Stimulated activated CD8-positive, alpha-beta memory T cell treated with anti-CD3 and anti-CD28 coated beads, Interleukin-4, amount 100 ng/mL, for 48 hours (primary cell): Measurements from ENCODE around the gene IFNA21.
"Not testable (repeated sequence)": the region's sequence is repeated elsewhere in the genome, so short reads cannot be mapped to it uniquely, and the experiment has no call there.

ENCODE experiments used
- DNase-seq: peaks from one replicate; pipeline ENCODE4 v3.0.0-alpha.2; 2020

Gene IFNA21

GRCh38 chr9:21166560-21166959 lies at the start of gene IFNA21:
Gene IFNA21 (minus strand): TSS chr9:21166660. CDS start chr9:21166612, 48 bp downstream.
- not testable (repeated sequence) for DNase-seq

- not testable (repeated sequence) for DNase-seq
Measured at GRCh38 chr9:21213411-21214326, 47.2 kb upstream of the IFNA21 start.

GRCh38 chr9:21212160-21212559 lies 45.7 kb upstream of the IFNA21 start:
- not testable (repeated sequence) for DNase-seq

- not testable (repeated sequence) for DNase-seq
Measured at GRCh38 chr9:21210782-21211181, 44.3 kb upstream of the IFNA21 start.

GRCh38 chr9:21210311-21210710 lies 43.9 kb upstream of the IFNA21 start:
- DNase-seq = peak; percentile 14

GRCh38 chr9:21207043-21207442 lies 40.6 kb upstream of the IFNA21 start, which contains the start of gene IFNA10:
Gene IFNA10 (minus strand): TSS chr9:21207143. CDS start chr9:21207097, 46 bp downstream.
- DNase-seq = not testable (repeated sequence)

- no peak for DNase-seq
Measured at GRCh38 chr9:21205204-21205603, 38.7 kb upstream of the IFNA21 start.

GRCh38 chr9:21202105-21202504 lies 35.6 kb upstream of the IFNA21 start, which contains the start of gene IFNA7:
Gene IFNA7 (minus strand): TSS chr9:21202205. CDS start chr9:21202165, 40 bp downstream.
- DNase-seq = not testable (repeated sequence)

- DNase-seq = not testable (repeated sequence)
Measured at GRCh38 chr9:21194867-21195776, 28.7 kb upstream of the IFNA21 start.

- not testable (repeated sequence) for DNase-seq
Measured at GRCh38 chr9:21187487-21187886, 21.0 kb upstream of the IFNA21 start, which contains the start of gene IFNA4. Gene IFNA4 (minus strand): TSS chr9:21187587. CDS start chr9:21187531, 56 bp downstream.

- not testable (repeated sequence) for DNase-seq
Measured at GRCh38 chr9:21182810-21183736, 16.6 kb upstream of the IFNA21 start.

- no peak for DNase-seq
Measured at GRCh38 chr9:21174671-21175070, 8.2 kb upstream of the IFNA21 start.

- DNase-seq = no peak
Measured at GRCh38 chr9:21172156-21172555, 5.7 kb upstream of the IFNA21 start.

GRCh38 chr9:21171351-21171750 lies 4.9 kb upstream of the IFNA21 start:
- DNase-seq = no peak

- DNase-seq = no peak
Measured at GRCh38 chr9:21165516-21165915, 944 bp downstream of the IFNA21 start.

GRCh38 chr9:21160178-21160577 lies 6.3 kb downstream of the IFNA21 start:
- DNase-seq = no peak

GRCh38 chr9:21155501-21155900 lies 11.0 kb downstream of the IFNA21 start:
- no peak for DNase-seq

GRCh38 chr9:21154018-21154608 lies 12.3 kb downstream of the IFNA21 start:
- DNase-seq = no peak

GRCh38 chr9:21153336-21154017 lies 13.0 kb downstream of the IFNA21 start:
- DNase-seq = no peak

- DNase-seq = no peak
Measured at GRCh38 chr9:21144603-21145002, 21.9 kb downstream of the IFNA21 start.

- DNase-seq = no peak
Measured at GRCh38 chr9:21141427-21141882, 25.0 kb downstream of the IFNA21 start, which contains the start of gene IFNW1. Gene IFNW1 (minus strand): TSS chr9:21141832. CDS start chr9:21141570, 262 bp downstream.
